ENCODE measurements around the gene AHI1.

Gene AHI1

DNA sequence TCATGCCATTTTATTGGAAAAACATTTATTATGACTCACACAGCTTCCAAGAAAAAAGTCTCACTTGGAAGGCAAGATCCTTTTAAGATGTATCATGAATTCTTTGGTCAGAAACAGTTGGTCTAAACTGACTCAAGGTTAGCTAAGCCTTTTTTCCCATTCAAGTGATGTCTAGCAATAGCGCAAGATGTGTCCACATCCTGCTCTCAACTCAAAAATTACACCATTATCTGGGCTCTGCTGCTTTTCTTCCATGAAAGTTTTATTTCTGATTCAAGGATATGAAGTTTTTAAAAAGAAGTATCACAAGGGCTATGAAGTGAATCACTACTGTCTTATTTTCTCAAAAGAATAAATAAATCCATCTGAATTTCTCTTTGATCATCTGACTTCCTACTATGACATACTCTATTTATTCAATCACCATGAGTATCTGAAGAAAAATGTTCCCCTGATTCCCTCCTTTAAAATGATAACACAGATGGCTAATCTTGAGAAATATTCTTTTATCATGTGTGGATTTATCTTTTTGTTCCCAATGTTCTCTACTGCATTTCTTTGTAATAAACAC, 139.2 kb downstream of the AHI1 start:
- H2AFZ ChIP-seq (ENCODE audit: low read length): no peak overlapping the region
- no peaks in the 10 kb centered on the region for H3K27me3 ChIP-seq (ENCODE audit: control insufficient read depth in 3 of 3, insufficient read depth in 3 of 3, low read depth in 1 of 3, low read length in 3 of 3)
- H2BK15ac ChIP-seq (ENCODE audit: low read length): no peak overlapping the region
- no peak overlapping the region for H4K91ac ChIP-seq (ENCODE audit: low read depth, low read length, poor library complexity)
- H2BK5ac ChIP-seq (ENCODE audit: low read length): no peak overlapping the region
- no CpG with 5 or more reads among the region's 1 CpG for WGBS, 2 donors (ENCODE audit: extremely low coverage in 2 of 2, insufficient read length in 2 of 2, insufficient replicate concordance in 1 of 2)
- H2BK12ac ChIP-seq (ENCODE audit: low read length): no peak overlapping the region
- H3K14ac ChIP-seq (ENCODE audit: low read length): no peak overlapping the region
- H2AK5ac ChIP-seq (ENCODE audit: low read depth, low read length): no peak overlapping the region
- no peak overlapping the region for H4K8ac ChIP-seq (ENCODE audit: low read depth, low read length)
- no peak overlapping the region for H3K4me2 ChIP-seq (ENCODE audit: insufficient read depth, low read length, poor library complexity, severe bottlenecking)
- H3K36me3 ChIP-seq (replicated peaks in 1 of 2; ENCODE audit: control insufficient read depth in 2 of 2, insufficient read depth in 2 of 2, low read length in 2 of 2): no peaks in the 10 kb centered on the region
- H3K4me1 ChIP-seq (ENCODE audit: control insufficient read depth in 2 of 2, insufficient read depth in 1 of 2, low read depth in 1 of 2, low read length in 2 of 2): no peaks in the 10 kb centered on the region
- no peak overlapping the region for H2BK120ac ChIP-seq (ENCODE audit: low read depth, low read length)
- DNase-seq (ENCODE audit: low spot score): no peak
- H3K4me3 ChIP-seq (ENCODE audit: low read length in 2 of 2): no peak overlapping the region
- H3K27ac ChIP-seq (replicated peaks; ENCODE audit: low read length): no peak overlapping the region
- H3K9me3 ChIP-seq (replicated peaks in 1 of 2; ENCODE audit: control insufficient read depth in 2 of 2, insufficient read depth in 1 of 2, low read depth in 1 of 2, low read length in 2 of 2): no peaks in the 10 kb centered on the region
- no peak overlapping the region for H3K9ac ChIP-seq (ENCODE audit: low read depth, low read length, poor library complexity)
- no peak overlapping the region for H3K23ac ChIP-seq (ENCODE audit: low read depth, low read length, poor library complexity)
- no peak overlapping the region for H3K4ac ChIP-seq (ENCODE audit: low read length)
- no peak overlapping the region for H3K18ac ChIP-seq (ENCODE audit: low read length)
- H3K79me1 ChIP-seq (ENCODE audit: low read depth, low read length): no peaks in the 10 kb centered on the region

DNA sequence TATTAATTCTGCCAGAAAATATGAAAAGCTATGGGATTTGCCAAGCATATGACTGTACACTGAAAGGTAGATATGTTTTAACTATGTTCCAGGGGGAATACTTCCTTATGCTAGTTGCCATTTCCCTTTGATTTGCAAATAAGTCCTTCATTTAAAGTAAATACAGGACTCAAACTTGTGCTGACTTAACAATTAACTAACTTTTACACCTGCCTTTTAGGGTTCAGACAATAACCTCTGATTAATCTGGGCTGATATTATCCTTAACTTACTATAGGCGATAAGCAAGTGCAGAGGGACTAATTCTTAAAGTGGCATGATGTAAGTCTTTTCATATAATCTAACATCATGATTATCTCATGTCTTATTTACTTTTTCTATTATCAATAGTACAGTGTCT, 143.1 kb downstream of the AHI1 start:
- H3K9me3 ChIP-seq (replicated peaks in 1 of 2; ENCODE audit: control insufficient read depth in 2 of 2, insufficient read depth in 1 of 2, low read depth in 1 of 2, low read length in 2 of 2): no peaks in the 10 kb centered on the region
- H2AFZ ChIP-seq (ENCODE audit: low read length): no peak overlapping the region
- no peak overlapping the region for H3K9ac ChIP-seq (ENCODE audit: low read depth, low read length, poor library complexity)
- H2BK5ac ChIP-seq (ENCODE audit: low read length): no peak overlapping the region
- H3K4me3 ChIP-seq (ENCODE audit: low read length in 2 of 2): no peak overlapping the region
- H2BK120ac ChIP-seq (ENCODE audit: low read depth, low read length): no peak overlapping the region
- H3K4me2 ChIP-seq (ENCODE audit: insufficient read depth, low read length, poor library complexity, severe bottlenecking): no peak overlapping the region
- H2BK12ac ChIP-seq (ENCODE audit: low read length): no peak overlapping the region
- no peaks in the 10 kb centered on the region for H3K4me1 ChIP-seq (ENCODE audit: control insufficient read depth in 2 of 2, insufficient read depth in 1 of 2, low read depth in 1 of 2, low read length in 2 of 2)
- H3K4ac ChIP-seq (ENCODE audit: low read length): no peak overlapping the region
- H3K79me1 ChIP-seq (ENCODE audit: low read depth, low read length): no peaks in the 10 kb centered on the region
- no peak overlapping the region for H2AK5ac ChIP-seq (ENCODE audit: low read depth, low read length)
- no peaks in the 10 kb centered on the region for H3K27me3 ChIP-seq (ENCODE audit: control insufficient read depth in 3 of 3, insufficient read depth in 3 of 3, low read depth in 1 of 3, low read length in 3 of 3)
- no peaks in the 10 kb centered on the region for H3K36me3 ChIP-seq (replicated peaks in 1 of 2; ENCODE audit: control insufficient read depth in 2 of 2, insufficient read depth in 2 of 2, low read length in 2 of 2)
- no peak for DNase-seq (ENCODE audit: low spot score)
- H4K8ac ChIP-seq (ENCODE audit: low read depth, low read length): no peak overlapping the region
- H4K91ac ChIP-seq (ENCODE audit: low read depth, low read length, poor library complexity): no peak overlapping the region
- no peak overlapping the region for H3K23ac ChIP-seq (ENCODE audit: low read depth, low read length, poor library complexity)
- H3K27ac ChIP-seq (replicated peaks; ENCODE audit: low read length): no peak overlapping the region
- WGBS, 2 donors (ENCODE audit: extremely low coverage in 2 of 2, insufficient read length in 2 of 2, insufficient replicate concordance in 1 of 2): no CpG with 5 or more reads among the region's 1 CpG
- H3K18ac ChIP-seq (ENCODE audit: low read length): no peak overlapping the region
- no peak overlapping the region for H2BK15ac ChIP-seq (ENCODE audit: low read length)
- no peak overlapping the region for H3K14ac ChIP-seq (ENCODE audit: low read length)

DNA sequence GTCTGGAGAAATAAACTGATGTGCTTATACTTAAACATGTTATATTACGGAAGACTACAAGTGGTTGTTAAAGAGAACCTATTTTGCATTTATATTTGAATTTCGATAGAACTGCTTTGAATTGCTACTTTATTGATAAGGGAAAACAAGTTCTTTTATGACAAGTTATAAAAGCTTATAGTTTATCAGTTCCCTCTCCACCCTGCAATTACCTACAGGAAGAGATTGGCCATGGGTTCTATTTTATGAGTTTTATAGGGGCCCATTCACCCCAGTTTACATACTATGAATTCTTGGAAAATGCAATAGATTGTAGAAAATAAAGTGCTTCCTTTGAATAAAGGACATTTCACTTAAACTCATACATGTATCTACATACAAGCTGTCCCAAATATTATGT, 144.4 kb downstream of the AHI1 start:
- H3K23ac ChIP-seq (ENCODE audit: low read depth, low read length, poor library complexity): no peak overlapping the region
- H3K9ac ChIP-seq (ENCODE audit: low read depth, low read length, poor library complexity): no peak overlapping the region
- no peak overlapping the region for H2BK120ac ChIP-seq (ENCODE audit: low read depth, low read length)
- H3K18ac ChIP-seq (ENCODE audit: low read length): no peak overlapping the region
- no peak overlapping the region for H3K27ac ChIP-seq (replicated peaks; ENCODE audit: low read length)
- H3K4me2 ChIP-seq (ENCODE audit: insufficient read depth, low read length, poor library complexity, severe bottlenecking): no peak overlapping the region
- no peak overlapping the region for H4K8ac ChIP-seq (ENCODE audit: low read depth, low read length)
- no peak for DNase-seq (ENCODE audit: low spot score)
- H2AK5ac ChIP-seq (ENCODE audit: low read depth, low read length): no peak overlapping the region
- no peaks in the 10 kb centered on the region for H3K4me1 ChIP-seq (ENCODE audit: control insufficient read depth in 2 of 2, insufficient read depth in 1 of 2, low read depth in 1 of 2, low read length in 2 of 2)
- no peaks in the 10 kb centered on the region for H3K79me1 ChIP-seq (ENCODE audit: low read depth, low read length)
- no peak overlapping the region for H3K14ac ChIP-seq (ENCODE audit: low read length)
- no peak overlapping the region for H2AFZ ChIP-seq (ENCODE audit: low read length)
- H3K4ac ChIP-seq (ENCODE audit: low read length): no peak overlapping the region
- no peaks in the 10 kb centered on the region for H3K27me3 ChIP-seq (ENCODE audit: control insufficient read depth in 3 of 3, insufficient read depth in 3 of 3, low read depth in 1 of 3, low read length in 3 of 3)
- no peak overlapping the region for H3K4me3 ChIP-seq (ENCODE audit: low read length in 2 of 2)
- H3K36me3 ChIP-seq (replicated peaks in 1 of 2; ENCODE audit: control insufficient read depth in 2 of 2, insufficient read depth in 2 of 2, low read length in 2 of 2): no peaks in the 10 kb centered on the region
- no peak overlapping the region for H2BK5ac ChIP-seq (ENCODE audit: low read length)
- WGBS, 2 donors (ENCODE audit: extremely low coverage in 2 of 2, insufficient read length in 2 of 2, insufficient replicate concordance in 1 of 2): no CpG with 5 or more reads among the region's 2 CpGs
- no peak overlapping the region for H4K91ac ChIP-seq (ENCODE audit: low read depth, low read length, poor library complexity)
- no peak overlapping the region for H2BK15ac ChIP-seq (ENCODE audit: low read length)
- no peaks in the 10 kb centered on the region for H3K9me3 ChIP-seq (replicated peaks in 1 of 2; ENCODE audit: control insufficient read depth in 2 of 2, insufficient read depth in 1 of 2, low read depth in 1 of 2, low read length in 2 of 2)
- no peak overlapping the region for H2BK12ac ChIP-seq (ENCODE audit: low read length)

DNA sequence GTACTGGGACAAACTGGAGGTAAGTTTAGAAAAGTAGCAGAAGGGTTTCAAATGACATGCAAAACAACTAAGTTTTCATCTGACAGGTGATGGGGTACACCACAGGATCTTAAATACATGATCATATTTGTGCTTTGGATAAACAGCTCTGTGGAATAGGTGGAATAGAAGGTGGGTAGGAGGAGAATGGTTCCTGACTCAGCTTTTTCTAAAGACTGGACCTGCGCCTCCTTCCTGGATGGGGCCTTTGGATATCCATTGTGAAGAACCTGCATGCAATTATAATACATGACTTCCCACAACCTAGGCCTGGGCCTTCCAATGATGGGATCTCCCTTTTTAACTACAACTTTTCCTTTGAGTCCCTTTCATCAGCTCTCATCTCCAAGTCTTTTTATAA, 145.9 kb downstream of the AHI1 start:
- Histone ChIP-seq H3K9ac (ENCODE audit: low read depth, low read length, poor library complexity) (no peak overlapping the region), H3K14ac (ENCODE audit: low read length) (no peak overlapping the region), H3K27me3 (ENCODE audit: control insufficient read depth in 3 of 3, insufficient read depth in 3 of 3, low read depth in 1 of 3, low read length in 3 of 3) (no peaks in the 10 kb centered on the region), H2BK5ac (ENCODE audit: low read length) (no peak overlapping the region), H2BK120ac (ENCODE audit: low read depth, low read length) (no peak overlapping the region), H3K79me1 (ENCODE audit: low read depth, low read length) (no peaks in the 10 kb centered on the region), H3K27ac (replicated peaks; ENCODE audit: low read length) (no peak overlapping the region), H3K36me3 (replicated peaks in 1 of 2; ENCODE audit: control insufficient read depth in 2 of 2, insufficient read depth in 2 of 2, low read length in 2 of 2) (no peaks in the 10 kb centered on the region), H4K91ac (ENCODE audit: low read depth, low read length, poor library complexity) (no peak overlapping the region), H3K4me1 (ENCODE audit: control insufficient read depth in 2 of 2, insufficient read depth in 1 of 2, low read depth in 1 of 2, low read length in 2 of 2) (no peaks in the 10 kb centered on the region), H2BK15ac (ENCODE audit: low read length) (no peak overlapping the region), H4K8ac (ENCODE audit: low read depth, low read length) (no peak overlapping the region), H2BK12ac (ENCODE audit: low read length) (no peak overlapping the region), H2AK5ac (ENCODE audit: low read depth, low read length) (no peak overlapping the region), H3K4me2 (ENCODE audit: insufficient read depth, low read length, poor library complexity, severe bottlenecking) (no peak overlapping the region), H2AFZ (ENCODE audit: low read length) (no peak overlapping the region), H3K4ac (ENCODE audit: low read length) (no peak overlapping the region), H3K9me3 (replicated peaks in 1 of 2; ENCODE audit: control insufficient read depth in 2 of 2, insufficient read depth in 1 of 2, low read depth in 1 of 2, low read length in 2 of 2) (no peaks in the 10 kb centered on the region), H3K4me3 (ENCODE audit: low read length in 2 of 2) (no peak overlapping the region), H3K23ac (ENCODE audit: low read depth, low read length, poor library complexity) (no peak overlapping the region), H3K18ac (ENCODE audit: low read length) (no peak overlapping the region)
- WGBS, 2 donors (ENCODE audit: extremely low coverage in 2 of 2, insufficient read length in 2 of 2, insufficient replicate concordance in 1 of 2): no CpG with 5 or more reads among the region's 1 CpG
- DNase-seq (ENCODE audit: low spot score): no peak

Measured in neuronal stem cell (in vitro differentiated cells).